Measurements from ENCODE around the gene CACYBP.

Gene CACYBP

GRCh38 chr1:174954671-174955669 lies 44.8 kb upstream of the CACYBP start:
- no peak overlapping the region for H3K4ac ChIP-seq (ENCODE audit: low read depth in 1 of 2, low read length in 2 of 2)
- no peak overlapping the region for H3K4me2 ChIP-seq (ENCODE audit: low read length, poor library complexity, severe bottlenecking)
- H3K14ac ChIP-seq (ENCODE audit: low read length in 2 of 2), result no peak overlapping the region
- H2BK15ac ChIP-seq (ENCODE audit: low read depth, poor library complexity, severe bottlenecking), result no peak overlapping the region
- no peak overlapping the region for H3K9ac ChIP-seq (ENCODE audit: low read length)
- no peak overlapping the region for H4K8ac ChIP-seq (ENCODE audit: low read length)
- no peak overlapping the region for H2BK5ac ChIP-seq (ENCODE audit: low read depth, low read length, poor library complexity, severe bottlenecking)
- no peak overlapping the region for H2BK120ac ChIP-seq (ENCODE audit: low read depth, low read length)
- H3K23ac ChIP-seq (ENCODE audit: low read length in 2 of 2), result no peak overlapping the region
- H3K79me1 ChIP-seq (replicated peaks; ENCODE audit: low read length, poor library complexity, severe bottlenecking), result peaks cover 5% of the 10 kb centered on the region
- H3K4me3 ChIP-seq (ENCODE audit: insufficient read depth in 1 of 2, low read depth in 1 of 2, low read length in 2 of 2), result no peak overlapping the region
- H3K9me3 ChIP-seq (ENCODE audit: control insufficient read depth, low read length), result no peaks in the 10 kb centered on the region
- H3K4me1 ChIP-seq (ENCODE audit: control insufficient read depth, insufficient read depth, low read depth, low read length), result no peaks in the 10 kb centered on the region
- no peak overlapping the region for H3K18ac ChIP-seq (ENCODE audit: low read depth in 1 of 2, low read length in 2 of 2)
- H3K36me3 ChIP-seq (ENCODE audit: control insufficient read depth in 1 of 2, insufficient read depth in 2 of 2, low read depth in 1 of 2, low read length in 2 of 2), result no peaks in the 10 kb centered on the region
- H2BK12ac ChIP-seq (ENCODE audit: low read length in 2 of 2), result no peak overlapping the region
- no peak overlapping the region for H4K91ac ChIP-seq (ENCODE audit: low read length)
- no peak overlapping the region for H3K27ac ChIP-seq (ENCODE audit: low read length, poor library complexity, severe bottlenecking)
- WGBS, result 86% methylated on average over 2 of the region's 3 CpGs
- no peak overlapping the region for H2AK5ac ChIP-seq (ENCODE audit: low read length, severe bottlenecking)
- no peak for DNase-seq
- H3K27me3 ChIP-seq (ENCODE audit: control insufficient read depth in 1 of 2, insufficient read depth in 1 of 2, low read length in 2 of 2), result no peaks in the 10 kb centered on the region
- H2AFZ ChIP-seq (ENCODE audit: low read depth, low read length), result no peak overlapping the region

DNA sequence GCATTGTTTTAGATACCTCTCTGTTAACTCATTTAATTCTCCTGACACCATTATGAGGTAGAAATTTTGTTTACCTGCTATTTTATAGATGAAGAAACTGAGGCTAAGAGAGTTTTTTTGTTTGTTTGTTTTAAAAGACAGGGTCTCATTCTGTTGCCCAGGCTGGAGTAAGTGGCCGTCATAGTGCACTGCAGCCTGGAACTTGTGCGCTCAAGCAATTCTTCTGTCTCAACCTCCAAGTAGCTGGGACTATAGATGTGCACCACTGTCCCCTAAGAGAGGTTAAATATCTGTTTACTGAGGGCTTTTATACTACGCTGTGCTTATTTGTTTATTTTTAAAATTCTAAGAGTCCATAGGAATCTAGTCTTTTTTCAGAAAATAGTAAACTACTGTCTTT lies 43.7 kb upstream of the CACYBP start:
- H3K14ac ChIP-seq (ENCODE audit: low read length in 2 of 2), result no peak overlapping the region
- no peak overlapping the region for H2AFZ ChIP-seq (ENCODE audit: low read depth, low read length)
- H3K27ac ChIP-seq (ENCODE audit: low read length, poor library complexity, severe bottlenecking), result no peak overlapping the region
- no peak for DNase-seq
- peaks cover 4% of the 10 kb centered on the region for H3K79me1 ChIP-seq (replicated peaks; ENCODE audit: low read length, poor library complexity, severe bottlenecking)
- H3K23ac ChIP-seq (ENCODE audit: low read length in 2 of 2), result no peak overlapping the region
- no peaks in the 10 kb centered on the region for H3K4me1 ChIP-seq (ENCODE audit: control insufficient read depth, insufficient read depth, low read depth, low read length)
- H2BK5ac ChIP-seq (ENCODE audit: low read depth, low read length, poor library complexity, severe bottlenecking), result no peak overlapping the region
- no peak overlapping the region for H3K9ac ChIP-seq (ENCODE audit: low read length)
- H3K4ac ChIP-seq (ENCODE audit: low read depth in 1 of 2, low read length in 2 of 2), result no peak overlapping the region
- no peak overlapping the region for H3K4me2 ChIP-seq (ENCODE audit: low read length, poor library complexity, severe bottlenecking)
- no peak overlapping the region for H4K91ac ChIP-seq (ENCODE audit: low read length)
- no peaks in the 10 kb centered on the region for H3K9me3 ChIP-seq (ENCODE audit: control insufficient read depth, low read length)
- no peak overlapping the region for H3K4me3 ChIP-seq (ENCODE audit: insufficient read depth in 1 of 2, low read depth in 1 of 2, low read length in 2 of 2)
- H3K27me3 ChIP-seq (ENCODE audit: control insufficient read depth in 1 of 2, insufficient read depth in 1 of 2, low read length in 2 of 2), result no peaks in the 10 kb centered on the region
- H2AK5ac ChIP-seq (ENCODE audit: low read length, severe bottlenecking), result no peak overlapping the region
- H2BK120ac ChIP-seq (ENCODE audit: low read depth, low read length), result no peak overlapping the region
- H2BK12ac ChIP-seq (ENCODE audit: low read length in 2 of 2), result no peak overlapping the region
- no peaks in the 10 kb centered on the region for H3K36me3 ChIP-seq (ENCODE audit: control insufficient read depth in 1 of 2, insufficient read depth in 2 of 2, low read depth in 1 of 2, low read length in 2 of 2)
- no peak overlapping the region for H2BK15ac ChIP-seq (ENCODE audit: low read depth, poor library complexity, severe bottlenecking)
- H4K8ac ChIP-seq (ENCODE audit: low read length), result no peak overlapping the region
- no peak overlapping the region for H3K18ac ChIP-seq (ENCODE audit: low read depth in 1 of 2, low read length in 2 of 2)
- WGBS, result 71% methylated on average over 1 of the region's 3 CpGs

- Histone ChIP-seq H4K91ac (ENCODE audit: low read length) (no peak overlapping the region), H2BK120ac (ENCODE audit: low read depth, low read length) (no peak overlapping the region), H3K9me3 (ENCODE audit: control insufficient read depth, low read length) (no peaks in the 10 kb centered on the region), H2AK5ac (ENCODE audit: low read length, severe bottlenecking) (no peak overlapping the region), H2BK15ac (ENCODE audit: low read depth, poor library complexity, severe bottlenecking) (no peak overlapping the region), H2AFZ (ENCODE audit: low read depth, low read length) (no peak overlapping the region), H3K79me1 (replicated peaks; ENCODE audit: low read length, poor library complexity, severe bottlenecking) (peaks cover 4% of the 10 kb centered on the region), H3K27me3 (ENCODE audit: control insufficient read depth in 1 of 2, insufficient read depth in 1 of 2, low read length in 2 of 2) (no peaks in the 10 kb centered on the region), H3K9ac (ENCODE audit: low read length) (no peak overlapping the region), H2BK12ac (ENCODE audit: low read length in 2 of 2) (no peak overlapping the region), H3K14ac (ENCODE audit: low read length in 2 of 2) (no peak overlapping the region), H3K27ac (ENCODE audit: low read length, poor library complexity, severe bottlenecking) (no peak overlapping the region), H3K4ac (ENCODE audit: low read depth in 1 of 2, low read length in 2 of 2) (no peak overlapping the region), H3K4me3 (ENCODE audit: insufficient read depth in 1 of 2, low read depth in 1 of 2, low read length in 2 of 2) (no peak overlapping the region), H3K4me1 (ENCODE audit: control insufficient read depth, insufficient read depth, low read depth, low read length) (no peaks in the 10 kb centered on the region), H4K8ac (ENCODE audit: low read length) (no peak overlapping the region), H2BK5ac (ENCODE audit: low read depth, low read length, poor library complexity, severe bottlenecking) (no peak overlapping the region), H3K4me2 (ENCODE audit: low read length, poor library complexity, severe bottlenecking) (no peak overlapping the region), H3K18ac (ENCODE audit: low read depth in 1 of 2, low read length in 2 of 2) (no peak overlapping the region), H3K23ac (ENCODE audit: low read length in 2 of 2) (no peak overlapping the region), H3K36me3 (ENCODE audit: control insufficient read depth in 1 of 2, insufficient read depth in 2 of 2, low read depth in 1 of 2, low read length in 2 of 2) (no peaks in the 10 kb centered on the region)
- DNase-seq, result no peak
Observed at GRCh38 chr1:174956976-174957375, 42.8 kb upstream of the CACYBP start.

GRCh38 chr1:174957829-174958228 lies 41.9 kb upstream of the CACYBP start:
- H2BK5ac ChIP-seq (ENCODE audit: low read depth, low read length, poor library complexity, severe bottlenecking), result no peak overlapping the region
- no peak overlapping the region for H2BK12ac ChIP-seq (ENCODE audit: low read length in 2 of 2)
- no peaks in the 10 kb centered on the region for H3K4me1 ChIP-seq (ENCODE audit: control insufficient read depth, insufficient read depth, low read depth, low read length)
- no peak overlapping the region for H4K8ac ChIP-seq (ENCODE audit: low read length)
- no peak overlapping the region for H3K4me2 ChIP-seq (ENCODE audit: low read length, poor library complexity, severe bottlenecking)
- no peak overlapping the region for H3K14ac ChIP-seq (ENCODE audit: low read length in 2 of 2)
- no peak overlapping the region for H3K23ac ChIP-seq (ENCODE audit: low read length in 2 of 2)
- H3K27ac ChIP-seq (ENCODE audit: low read length, poor library complexity, severe bottlenecking), result no peak overlapping the region
- no peak overlapping the region for H2BK15ac ChIP-seq (ENCODE audit: low read depth, poor library complexity, severe bottlenecking)
- no peaks in the 10 kb centered on the region for H3K36me3 ChIP-seq (ENCODE audit: control insufficient read depth in 1 of 2, insufficient read depth in 2 of 2, low read depth in 1 of 2, low read length in 2 of 2)
- no peak overlapping the region for H4K91ac ChIP-seq (ENCODE audit: low read length)
- H2AFZ ChIP-seq (ENCODE audit: low read depth, low read length), result no peak overlapping the region
- H3K27me3 ChIP-seq (ENCODE audit: control insufficient read depth in 1 of 2, insufficient read depth in 1 of 2, low read length in 2 of 2), result no peaks in the 10 kb centered on the region
- H3K9me3 ChIP-seq (ENCODE audit: control insufficient read depth, low read length), result no peaks in the 10 kb centered on the region
- no peak for DNase-seq
- H3K4me3 ChIP-seq (ENCODE audit: insufficient read depth in 1 of 2, low read depth in 1 of 2, low read length in 2 of 2), result no peak overlapping the region
- H2AK5ac ChIP-seq (ENCODE audit: low read length, severe bottlenecking), result no peak overlapping the region
- no peak overlapping the region for H3K4ac ChIP-seq (ENCODE audit: low read depth in 1 of 2, low read length in 2 of 2)
- H3K79me1 ChIP-seq (replicated peaks; ENCODE audit: low read length, poor library complexity, severe bottlenecking), result peaks cover 4% of the 10 kb centered on the region
- no peak overlapping the region for H2BK120ac ChIP-seq (ENCODE audit: low read depth, low read length)
- H3K18ac ChIP-seq (ENCODE audit: low read depth in 1 of 2, low read length in 2 of 2), result no peak overlapping the region
- H3K9ac ChIP-seq (ENCODE audit: low read length), result no peak overlapping the region

Data from mesenchymal stem cell (in vitro differentiated cells and primary cell).